Tibial nerve (tissue), 4 donors: ENCODE data around the gene MTMR3.

ENCODE experiments used
- EP300 ChIP-seq, 2 donors: sonication (generic); formaldehyde crosslinking; IDR thresholded peaks; one replicate each; pipeline ENCODE4 v1.6.1; 2017; ENCODE audit warnings: antibody characterized with exemption in 2 of 2, mild to moderate bottlenecking in 1 of 2
- POLR2A ChIP-seq, 2 donors: fragments of 450-650 bp; IDR thresholded peaks; one replicate each; pipeline ENCODE4 v1.6.1; 2017; ENCODE audit warnings: antibody characterized with exemption in 2 of 2, mild to moderate bottlenecking in 2 of 2, moderate library complexity in 2 of 2
- TF ChIP-seq, protein P1 (sequence below), 5 experiments: fragments of 200-600 bp in 3 of 5; fragments of 450-650 bp in 2 of 5; sonication (generic) in 3 of 5; IDR thresholded peaks; one replicate each; pipeline ENCODE4 v1.5.1; 2016 to 2019; ENCODE audit warnings: antibody characterized with exemption in 5 of 5, mild to moderate bottlenecking in 3 of 5, moderate library complexity in 2 of 5

DNA sequence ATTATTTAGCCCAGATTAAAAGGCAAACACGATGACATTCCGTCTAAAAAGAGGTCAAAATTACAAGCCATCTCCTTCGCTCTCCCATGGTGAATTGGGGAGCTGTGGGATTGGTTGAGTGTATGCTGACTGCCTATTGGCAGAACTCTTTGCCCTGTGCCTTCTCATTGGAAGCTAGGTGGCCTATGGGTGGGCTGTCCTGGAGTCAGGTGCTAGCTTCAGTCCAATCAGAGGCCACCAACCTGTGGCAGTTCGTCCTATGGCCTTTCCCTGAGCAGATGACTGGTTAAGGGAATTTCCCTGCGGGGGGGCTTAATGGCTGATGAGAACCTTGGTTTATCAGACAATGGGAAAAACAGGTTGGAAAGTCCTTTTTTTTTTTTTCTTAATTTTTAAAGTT lies 3.2 kb upstream of the MTMR3 start:
- TF ChIP-seq, protein P1, sequence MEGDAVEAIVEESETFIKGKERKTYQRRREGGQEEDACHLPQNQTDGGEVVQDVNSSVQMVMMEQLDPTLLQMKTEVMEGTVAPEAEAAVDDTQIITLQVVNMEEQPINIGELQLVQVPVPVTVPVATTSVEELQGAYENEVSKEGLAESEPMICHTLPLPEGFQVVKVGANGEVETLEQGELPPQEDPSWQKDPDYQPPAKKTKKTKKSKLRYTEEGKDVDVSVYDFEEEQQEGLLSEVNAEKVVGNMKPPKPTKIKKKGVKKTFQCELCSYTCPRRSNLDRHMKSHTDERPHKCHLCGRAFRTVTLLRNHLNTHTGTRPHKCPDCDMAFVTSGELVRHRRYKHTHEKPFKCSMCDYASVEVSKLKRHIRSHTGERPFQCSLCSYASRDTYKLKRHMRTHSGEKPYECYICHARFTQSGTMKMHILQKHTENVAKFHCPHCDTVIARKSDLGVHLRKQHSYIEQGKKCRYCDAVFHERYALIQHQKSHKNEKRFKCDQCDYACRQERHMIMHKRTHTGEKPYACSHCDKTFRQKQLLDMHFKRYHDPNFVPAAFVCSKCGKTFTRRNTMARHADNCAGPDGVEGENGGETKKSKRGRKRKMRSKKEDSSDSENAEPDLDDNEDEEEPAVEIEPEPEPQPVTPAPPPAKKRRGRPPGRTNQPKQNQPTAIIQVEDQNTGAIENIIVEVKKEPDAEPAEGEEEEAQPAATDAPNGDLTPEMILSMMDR (IDR thresholded peaks at IDR 0.05): no peak
- TF ChIP-seq POLR2A (IDR thresholded peaks at IDR 0.05) (no peak), EP300 (IDR thresholded peaks at IDR 0.05) (no peak)
